ENCODE measurements around the gene WWP2.

- no peak for TF ChIP-seq POLR2AphosphoS5 (IDR thresholded peaks at IDR 0.05; ENCODE audit: low read depth, low read length)
- no peak for TF ChIP-seq CTCF (IDR thresholded peaks at IDR 0.05)
Measured at GRCh38 chr16:69892378-69892777, 130.2 kb downstream of the WWP2 start.
